ENCODE results near the gene ILDR2. TPM values are rescaled to one million over a fixed set of nuclear protein-coding genes. Genes with fewer than 3 reads are reported as not detected.

Gene ILDR2
- total and polyA plus RNA-seq, 10 of the 15 experiments (the other 5 are each of a cell fraction or from before 2014, with no cell fraction given) = 0.05 to 5.3 (median 1.9) TPM

DNA sequence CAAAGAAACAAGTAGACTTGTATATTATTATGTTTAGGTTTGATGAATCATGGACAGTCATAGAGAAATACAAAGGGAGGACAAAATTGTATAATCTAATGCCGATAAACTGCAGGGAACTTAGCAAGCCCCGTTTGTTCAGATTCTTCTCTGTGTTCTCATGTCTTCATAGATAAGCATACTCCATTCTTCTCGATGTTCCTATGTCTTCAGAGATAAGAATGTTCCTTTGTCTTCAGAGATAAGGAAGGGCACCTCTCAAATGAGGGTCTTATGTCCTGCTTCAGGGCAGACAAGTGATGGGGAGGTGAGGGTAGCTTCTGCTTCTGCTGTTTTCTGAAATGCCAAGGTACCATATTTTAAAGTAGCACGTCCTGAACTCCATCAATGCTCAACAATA, 79.6 kb downstream of the ILDR2 start:
- WGBS (ENCODE audit: insufficient coverage, insufficient replicate concordance, low lambda C conversion rate, missing lambda C conversion rate) = 5% methylated on average over 4 of the region's 4 CpGs
- Histone ChIP-seq H3K27me3 (replicated peaks in 1 of 2; ENCODE audit: control insufficient read depth in 2 of 2, insufficient read depth in 2 of 2, low read length in 1 of 2) (no peaks in the 10 kb centered on the region; a peak in 2 of 4 replicates), H3K4me3 (no peak overlapping the region), H3K27ac (ENCODE audit: control insufficient read depth, insufficient read depth) (no peak overlapping the region), H3K9me3 (replicated peaks; ENCODE audit: control insufficient read depth, insufficient read depth, low read length) (peaks cover 2% of the 10 kb centered on the region; the same call in 1 of the 3 replicates), H3K4me2 (ENCODE audit: control insufficient read depth, insufficient read depth) (no peak overlapping the region), H3K9ac (ENCODE audit: control insufficient read depth, insufficient read depth, low read length) (no peak overlapping the region), H3K4me1 (ENCODE audit: control insufficient read depth, insufficient read depth, low read length) (no peaks in the 10 kb centered on the region), H2AFZ (ENCODE audit: control insufficient read depth, low read depth, low read length) (no peak overlapping the region), H3K79me2 (ENCODE audit: control insufficient read depth, insufficient read depth, low read length) (no peaks in the 10 kb centered on the region), H3K36me3 (ENCODE audit: control insufficient read depth in 2 of 2, insufficient read depth in 2 of 2, low read length in 1 of 2) (no peaks in the 10 kb centered on the region), H4K20me1 (ENCODE audit: control insufficient read depth, insufficient read depth) (no peaks in the 10 kb centered on the region)
- POLR2A ChIA-PET = no interaction called here
- no peak for TF ChIP-seq MEF2A (IDR thresholded peaks at IDR 0.05; ENCODE audit: insufficient read depth, low read depth, low read length)
- TF ChIP-seq, protein P1, sequence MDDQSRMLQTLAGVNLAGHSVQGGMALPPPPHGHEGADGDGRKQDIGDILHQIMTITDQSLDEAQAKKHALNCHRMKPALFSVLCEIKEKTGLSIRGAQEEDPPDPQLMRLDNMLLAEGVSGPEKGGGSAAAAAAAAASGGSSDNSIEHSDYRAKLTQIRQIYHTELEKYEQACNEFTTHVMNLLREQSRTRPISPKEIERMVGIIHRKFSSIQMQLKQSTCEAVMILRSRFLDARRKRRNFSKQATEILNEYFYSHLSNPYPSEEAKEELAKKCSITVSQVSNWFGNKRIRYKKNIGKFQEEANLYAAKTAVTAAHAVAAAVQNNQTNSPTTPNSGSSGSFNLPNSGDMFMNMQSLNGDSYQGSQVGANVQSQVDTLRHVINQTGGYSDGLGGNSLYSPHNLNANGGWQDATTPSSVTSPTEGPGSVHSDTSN (IDR thresholded peaks at IDR 0.05; ENCODE audit: insufficient replicate concordance, low read depth, low read length) = no peak
- TF ChIP-seq ZSCAN29 (IDR thresholded peaks at IDR 0.05) = no peak
- TF ChIP-seq, protein P2, sequence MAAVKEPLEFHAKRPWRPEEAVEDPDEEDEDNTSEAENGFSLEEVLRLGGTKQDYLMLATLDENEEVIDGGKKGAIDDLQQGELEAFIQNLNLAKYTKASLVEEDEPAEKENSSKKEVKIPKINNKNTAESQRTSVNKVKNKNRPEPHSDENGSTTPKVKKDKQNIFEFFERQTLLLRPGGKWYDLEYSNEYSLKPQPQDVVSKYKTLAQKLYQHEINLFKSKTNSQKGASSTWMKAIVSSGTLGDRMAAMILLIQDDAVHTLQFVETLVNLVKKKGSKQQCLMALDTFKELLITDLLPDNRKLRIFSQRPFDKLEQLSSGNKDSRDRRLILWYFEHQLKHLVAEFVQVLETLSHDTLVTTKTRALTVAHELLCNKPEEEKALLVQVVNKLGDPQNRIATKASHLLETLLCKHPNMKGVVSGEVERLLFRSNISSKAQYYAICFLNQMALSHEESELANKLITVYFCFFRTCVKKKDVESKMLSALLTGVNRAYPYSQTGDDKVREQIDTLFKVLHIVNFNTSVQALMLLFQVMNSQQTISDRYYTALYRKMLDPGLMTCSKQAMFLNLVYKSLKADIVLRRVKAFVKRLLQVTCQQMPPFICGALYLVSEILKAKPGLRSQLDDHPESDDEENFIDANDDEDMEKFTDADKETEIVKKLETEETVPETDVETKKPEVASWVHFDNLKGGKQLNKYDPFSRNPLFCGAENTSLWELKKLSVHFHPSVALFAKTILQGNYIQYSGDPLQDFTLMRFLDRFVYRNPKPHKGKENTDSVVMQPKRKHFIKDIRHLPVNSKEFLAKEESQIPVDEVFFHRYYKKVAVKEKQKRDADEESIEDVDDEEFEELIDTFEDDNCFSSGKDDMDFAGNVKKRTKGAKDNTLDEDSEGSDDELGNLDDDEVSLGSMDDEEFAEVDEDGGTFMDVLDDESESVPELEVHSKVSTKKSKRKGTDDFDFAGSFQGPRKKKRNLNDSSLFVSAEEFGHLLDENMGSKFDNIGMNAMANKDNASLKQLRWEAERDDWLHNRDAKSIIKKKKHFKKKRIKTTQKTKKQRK (IDR thresholded peaks at IDR 0.05; ENCODE audit: low read depth, low read length) = no peak
- no peak for TF ChIP-seq WRNIP1 (IDR thresholded peaks at IDR 0.05; ENCODE audit: borderline replicate concordance, low read depth, low read length)
- TF ChIP-seq LARP7 (IDR thresholded peaks at IDR 0.05) = no peak
- TF ChIP-seq RBBP5 (conservative IDR thresholded peaks at IDR 0.05) = no peak
- TF ChIP-seq CREM (IDR thresholded peaks at IDR 0.05; ENCODE audit: low read depth) = no peak
- no peak for TF ChIP-seq CREB1 (IDR thresholded peaks at IDR 0.05; ENCODE audit: low read depth)
- no peak for TF ChIP-seq EED (IDR thresholded peaks at IDR 0.05; ENCODE audit: low read depth)
- no peak for TF ChIP-seq EP300 (IDR thresholded peaks at IDR 0.05; ENCODE audit: borderline replicate concordance in 1 of 2, control insufficient read depth in 1 of 2, low read depth in 2 of 2, low read length in 2 of 2)
- TF ChIP-seq IKZF2 (IDR thresholded peaks at IDR 0.05) = no peak
- no peak for TF ChIP-seq ZZZ3 (IDR thresholded peaks at IDR 0.05; ENCODE audit: control insufficient read depth, insufficient read length, low read depth)
- TF ChIP-seq TAF1 (IDR thresholded peaks at IDR 0.05; ENCODE audit: borderline replicate concordance, low read depth, low read length) = no peak
- no peak for TF ChIP-seq RFX5 (IDR thresholded peaks at IDR 0.05; ENCODE audit: low read depth, low read length)
- TF ChIP-seq BACH1 (IDR thresholded peaks at IDR 0.05; ENCODE audit: borderline replicate concordance) = no peak
- no peak for TF ChIP-seq JUND (IDR thresholded peaks at IDR 0.05; ENCODE audit: low read depth, low read length)
- TF ChIP-seq MLLT1 (IDR thresholded peaks at IDR 0.05) = no peak
- SMC1A ChIA-PET (ENCODE audit: uncharacterized antibody, unreplicated experiment) = no interaction called here
- RAD21 ChIA-PET (ENCODE audit: unreplicated experiment) = no interaction called here
- ATAC-seq (no peak), FAIRE-seq (no peak), DNase-seq (ENCODE audit: low read depth, low spot score) (no peak)
- no TSS peak for BruUV-seq (replicated peaks)
- intact Hi-C loops (cut with micrococcal nuclease; ENCODE audit: unreplicated experiment) (no loop called here), in situ Hi-C loops (cut with MboI) (no loop called here)
- CTCF ChIA-PET = interaction anchor here (2.7 kb wide), 1 partner anchor 14 kb away, joined by 12 read pairs; no protein-coding TSS in a partner anchor
